ENCODE results near the gene KLF15.
A peak's percentile ranks its signal among the peaks of the same experiment; 100 is the strongest.

KLF15 gene

DNA sequence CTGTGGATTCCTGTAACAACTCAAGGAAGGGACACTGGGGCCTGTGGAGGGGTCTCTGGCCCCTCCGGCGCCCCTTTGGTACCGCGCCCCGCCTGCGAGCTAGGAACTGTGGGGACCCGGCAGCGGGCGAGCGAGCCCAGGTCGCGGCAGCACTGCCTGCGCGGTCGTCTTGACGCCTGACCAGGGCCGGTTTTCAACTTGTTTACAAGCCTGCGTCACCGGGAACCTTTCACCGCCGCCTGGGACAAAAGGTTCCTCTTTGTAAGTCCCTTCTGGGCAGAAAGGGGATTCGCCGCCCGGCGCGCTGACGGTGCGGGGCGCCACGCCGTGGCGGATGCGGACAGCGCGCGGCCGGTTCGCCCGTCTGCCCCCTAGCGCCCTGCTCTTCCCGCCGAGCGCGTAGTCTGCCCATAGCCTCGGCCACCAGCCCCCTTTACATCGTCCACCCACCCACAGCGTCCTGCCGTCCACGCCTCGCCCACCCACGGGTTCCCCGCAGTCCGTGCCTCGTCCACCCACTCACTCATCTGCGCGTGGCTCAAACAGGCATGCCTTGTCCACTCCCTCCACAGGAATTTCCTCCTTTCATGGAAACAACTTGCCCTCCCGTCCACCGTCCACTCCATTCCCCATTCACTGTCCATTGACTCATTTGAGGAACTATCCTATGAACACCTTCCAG, 32.0 kb upstream of the KLF15 start:
- peak; percentile 9 for DNase-seq

DNA sequence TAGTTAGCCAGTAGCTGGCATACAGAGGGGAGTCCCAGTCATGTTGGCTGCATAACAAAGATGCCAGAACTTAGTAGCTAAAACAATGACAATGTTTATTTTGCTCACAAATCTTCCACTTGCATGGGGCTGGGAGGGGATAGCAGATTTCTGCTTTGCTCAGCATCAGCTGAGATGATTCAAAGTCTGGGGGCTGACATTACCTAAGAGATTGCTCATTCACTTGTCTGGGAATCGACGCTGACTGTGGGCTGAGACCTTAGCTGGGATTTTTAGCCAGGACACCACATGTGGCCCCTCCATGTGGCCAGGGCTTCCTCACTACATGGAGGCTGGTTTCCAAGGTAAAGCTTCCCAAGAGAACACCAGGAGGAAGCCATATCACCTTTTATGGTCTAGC, 24.8 kb upstream of the KLF15 start:
- DNase-seq: no peak

DNA sequence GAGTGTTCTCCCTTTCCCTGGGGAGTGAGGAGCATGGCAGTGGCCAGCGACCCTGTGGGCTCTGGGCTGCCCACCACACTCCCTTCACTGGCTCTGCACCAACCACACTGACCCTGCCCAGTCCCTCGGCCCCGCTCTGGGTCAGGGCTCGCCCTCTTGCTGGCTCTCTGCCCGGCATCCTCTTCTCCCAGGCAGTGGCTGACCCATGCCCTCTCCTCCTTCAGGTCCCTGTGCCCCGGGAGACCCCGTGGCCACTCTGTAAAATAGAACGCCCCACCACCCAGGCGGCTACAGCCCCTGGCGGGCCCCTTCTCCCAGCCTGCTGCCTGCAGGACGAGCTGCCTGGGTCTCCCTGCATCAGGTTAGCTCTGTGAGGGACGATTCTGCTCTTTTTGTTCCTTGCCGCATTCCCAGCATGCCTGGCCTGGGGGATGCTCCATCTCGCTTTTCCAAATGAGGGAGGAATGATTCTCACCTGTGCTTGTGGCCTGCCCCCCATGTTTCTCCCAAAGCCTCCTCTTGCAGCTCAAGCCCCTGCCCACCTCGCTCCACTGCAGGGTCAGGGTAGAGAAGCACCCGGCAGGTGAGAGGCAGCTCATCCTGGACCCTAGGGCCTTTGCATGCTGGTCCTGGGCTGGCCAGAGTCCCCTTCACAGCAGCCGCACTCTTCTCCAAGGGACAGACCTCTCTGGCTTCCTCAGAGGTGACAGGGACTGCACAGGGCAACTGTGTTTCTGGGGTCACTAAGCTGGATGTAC, 23.0 kb upstream of the KLF15 start:
- DNase-seq: no peak

GRCh38 chr3:126378341-126378751, 21.1 kb upstream of the KLF15 start:
- no peak for DNase-seq

GRCh38 chr3:126377211-126377610, 20.0 kb upstream of the KLF15 start:
- no peak for DNase-seq

DNA sequence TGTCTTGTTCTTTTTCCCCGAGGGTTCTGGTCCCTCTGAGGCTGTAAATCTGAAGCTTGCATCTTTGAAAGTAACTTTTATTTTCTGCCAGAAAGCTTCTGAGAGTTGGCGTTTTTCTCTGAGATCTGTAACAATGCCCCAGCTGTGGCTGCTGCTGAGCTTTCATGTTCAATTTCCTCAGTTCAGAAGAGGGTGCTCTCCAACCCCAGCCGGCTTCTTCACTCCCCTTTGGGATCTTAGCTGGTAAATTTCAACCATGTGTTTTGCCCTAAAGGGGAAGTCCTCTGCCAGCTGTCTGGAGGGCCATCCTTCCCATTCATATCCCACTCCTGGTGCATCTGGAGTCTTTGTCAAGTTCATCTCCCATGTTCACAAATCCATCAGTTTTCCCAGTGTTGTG, 19.2 kb upstream of the KLF15 start:
- DNase-seq: no peak

- no peak for DNase-seq
Observed at GRCh38 chr3:126375835-126376331, 18.7 kb upstream of the KLF15 start.

- no peak for DNase-seq
Observed at GRCh38 chr3:126373682-126374601, 16.7 kb upstream of the KLF15 start.

DNA sequence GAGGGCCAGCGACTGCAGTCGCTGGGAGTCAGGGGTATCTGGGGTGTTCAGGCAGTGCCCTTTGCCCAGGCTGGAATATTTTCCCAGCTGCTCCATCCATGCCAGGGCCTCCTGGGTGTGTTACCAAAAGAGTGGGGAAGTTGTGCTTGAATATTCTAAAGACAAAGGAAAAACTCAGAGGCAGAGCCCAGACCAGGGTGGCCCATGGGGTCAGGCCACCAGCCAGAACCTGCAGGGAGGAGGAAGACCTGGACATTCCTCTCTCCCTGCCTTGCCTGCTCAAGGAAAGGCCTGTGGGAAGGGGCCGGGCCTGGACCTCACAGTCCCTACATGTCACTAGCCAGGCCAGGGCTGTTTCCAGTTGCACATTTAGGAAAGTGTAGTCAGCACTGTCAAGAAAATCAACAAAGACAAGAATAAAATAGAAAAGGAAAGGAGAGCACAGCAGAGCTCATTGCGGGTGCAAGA, 16.0 kb upstream of the KLF15 start:
- DNase-seq: no peak

GRCh38 chr3:126372413-126373145, 15.4 kb upstream of the KLF15 start:
- no peak for DNase-seq

GRCh38 chr3:126371096-126371705, 14.0 kb upstream of the KLF15 start:
- DNase-seq: no peak

GRCh38 chr3:126370606-126371005, 13.4 kb upstream of the KLF15 start:
- DNase-seq: no peak

DNA sequence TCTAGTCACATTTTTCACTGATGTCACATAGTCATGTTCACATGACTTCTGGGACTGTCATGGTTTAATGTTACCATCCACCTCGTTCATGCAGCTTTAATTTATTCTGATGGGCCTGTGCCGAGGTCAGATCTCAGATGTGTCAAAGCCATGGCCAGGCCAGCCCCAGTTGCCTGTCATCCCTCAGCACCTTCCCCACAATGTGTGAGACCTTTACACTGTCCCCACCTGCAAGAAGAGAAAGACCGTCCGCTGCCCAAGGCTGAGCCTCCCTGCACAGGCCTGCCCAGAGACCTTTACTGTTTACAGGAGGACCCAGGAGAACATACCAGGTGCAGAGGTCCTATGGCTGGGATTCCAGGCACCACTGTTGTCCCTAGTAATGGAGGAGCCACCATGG, 12.8 kb upstream of the KLF15 start:
- DNase-seq: no peak

GRCh38 chr3:126369490-126369889, 12.3 kb upstream of the KLF15 start:
- DNase-seq: no peak

DNA sequence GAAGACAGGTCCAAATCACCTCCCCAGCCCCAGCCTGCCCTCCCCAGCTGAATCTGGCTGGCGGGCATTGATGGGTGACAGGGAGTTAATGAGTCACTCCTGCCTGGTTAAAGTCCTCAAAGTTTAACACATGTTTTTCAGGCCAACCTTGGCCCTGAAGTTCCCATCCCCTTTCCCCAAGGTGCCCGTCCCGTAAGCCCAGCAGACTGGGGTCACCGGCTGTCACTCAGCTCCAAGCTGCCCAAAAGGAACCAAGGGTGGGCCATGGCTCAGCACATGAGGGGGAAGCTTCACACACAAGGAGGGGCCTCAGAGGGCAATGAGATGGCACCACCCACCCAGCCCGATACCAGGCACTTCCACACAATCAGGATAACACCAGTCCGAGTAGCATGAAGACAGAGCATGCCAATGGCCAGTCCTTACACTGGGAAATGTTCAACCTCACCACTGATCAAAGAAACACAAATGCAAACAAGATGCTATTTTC, 10.2 kb upstream of the KLF15 start:
- DNase-seq: no peak

GRCh38 chr3:126365351-126366277, 8.4 kb upstream of the KLF15 start:
- no peak for DNase-seq

DNA sequence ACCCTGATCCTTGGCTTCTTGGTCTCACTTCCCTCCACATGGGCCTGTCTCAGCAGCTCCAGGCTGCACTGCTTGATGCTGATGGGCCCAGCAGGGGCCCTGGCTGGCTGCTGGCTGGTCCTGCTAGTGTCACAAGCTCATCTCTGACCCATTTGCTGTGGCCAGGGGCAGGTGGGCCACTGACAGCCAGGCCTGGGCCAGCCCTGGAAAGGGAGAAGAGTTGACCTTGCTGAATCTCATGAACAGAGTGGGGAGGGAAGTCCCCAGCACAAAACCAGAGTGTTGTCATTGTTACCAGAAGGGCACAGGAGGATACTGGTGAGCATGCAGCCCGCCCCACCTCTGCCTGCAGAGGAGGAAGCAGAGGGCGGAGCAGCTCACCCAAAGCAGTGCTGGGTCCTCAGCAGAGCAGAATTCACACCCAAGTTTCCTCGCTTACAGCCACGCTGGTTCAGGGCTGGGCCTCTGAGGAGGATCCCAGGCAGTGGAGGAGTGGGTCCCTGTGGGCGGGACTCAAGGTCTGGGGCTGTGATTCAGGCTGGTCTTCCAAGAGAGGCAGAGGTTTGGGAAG, 7.6 kb upstream of the KLF15 start:
- no peak for DNase-seq

- DNase-seq: no peak
Observed at GRCh38 chr3:126364130-126364695, 7.0 kb upstream of the KLF15 start.

DNA sequence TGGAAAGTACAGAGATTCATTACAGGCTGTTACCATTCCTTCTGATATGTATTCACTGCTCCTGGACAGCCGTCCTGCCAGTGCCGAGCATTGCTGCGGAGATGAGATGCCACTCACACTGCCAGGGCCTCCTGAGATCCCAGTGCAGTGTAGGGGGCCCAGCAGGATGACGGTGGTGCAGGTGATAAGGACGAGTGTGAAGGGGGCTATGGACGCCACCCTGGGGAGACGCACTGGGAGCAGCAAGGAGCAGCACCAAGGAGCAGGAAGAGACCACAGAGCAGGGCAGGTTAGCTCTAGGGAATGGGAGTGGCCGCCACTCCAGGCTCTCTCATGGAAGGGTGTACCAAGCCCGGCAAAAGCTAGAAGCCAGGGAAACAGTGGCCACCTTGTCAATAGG, 4.0 kb upstream of the KLF15 start:
- no peak for DNase-seq

GRCh38 chr3:126360714-126361060, 3.5 kb upstream of the KLF15 start:
- no peak for DNase-seq

Measured in DMS79 (cell line).